IgD-negative memory B cell (primary cell): ENCODE data around the gene NUDT22. TPM values are rescaled to one million over a fixed set of nuclear protein-coding genes. Genes with fewer than 3 reads are reported as not detected.

Experiments
- H3K27ac Mint-ChIP-seq, 3 donors: one replicate each; pipeline ENCODE4 v1.8.0; 2020 to 2022; ENCODE audit warnings: mild to moderate bottlenecking in 3 of 3, mixed read lengths in 3 of 3, moderate library complexity in 1 of 3
- H3K27me3 Mint-ChIP-seq: one replicate; pipeline ENCODE4 v1.8.0; 2021; ENCODE audit warnings: mixed read lengths
- H3K36me3 Mint-ChIP-seq: one replicate; pipeline ENCODE4 v1.8.0; 2020; ENCODE audit warnings: mild to moderate bottlenecking, mixed read lengths
- H3K4me1 Mint-ChIP-seq, 3 donors: one replicate each; pipeline ENCODE4 v1.8.0; 2020 to 2022; ENCODE audit warnings: mixed read lengths in 3 of 3, mild to moderate bottlenecking in 1 of 3
- H3K4me3 Mint-ChIP-seq, 4 donors: one replicate each; pipeline ENCODE4 v1.8.0; 2020 to 2022; ENCODE audit warnings: mild to moderate bottlenecking in 4 of 4, mixed read lengths in 4 of 4, moderate library complexity in 3 of 4
- H3K9me3 Mint-ChIP-seq, 3 donors: one replicate each; pipeline ENCODE4 v1.8.0; 2020 to 2021; ENCODE audit warnings: mixed read lengths in 3 of 3, mild to moderate bottlenecking in 1 of 3
- polyA plus RNA-seq: library from polyadenylated mRNA; unstranded; fragments of 300-500 nt; fragmentation: Illumina TruSeq; gene quantifications from one replicate; pipeline ENCODE4 v1.2.3, GENCODE V29; 2021

NUDT22 gene
- polyA plus RNA-seq = 56.6 TPM

- Mint-ChIP-seq H3K4me3 (peak within 1 kb of the TSS; percentile 93 to 98 (median 96)), H3K27ac (peak within 1 kb of the TSS; percentile 91 to 95 (median 94)), H3K36me3 (no peaks in the 10 kb centered on the region), H3K4me1 (peaks cover 15 to 26% (median 20%) of the 10 kb centered on the region in 3 donors), H3K9me3 (no peaks in the 10 kb centered on the region), H3K27me3 (no peaks in the 10 kb centered on the region)
Observed at GRCh38 chr11:64225608-64226506, at the start of gene NUDT22, which contains the start of gene TRPT1. Gene NUDT22, plus strand, starts transcription at chr11:64226274. Its CDS starts 379 bp downstream, at chr11:64226653. Gene TRPT1, minus strand, starts transcription at chr11:64226186. Its CDS starts 326 bp downstream, at chr11:64225860.

GRCh38 chr11:64176751-64177150 is 49.3 kb upstream of the NUDT22 start:
- H3K9me3 Mint-ChIP-seq = peaks cover 0 to 3% (median 0%) of the 10 kb centered on the region in 3 donors
- peaks cover 5% of the 10 kb centered on the region for H3K36me3 Mint-ChIP-seq
- H3K4me3 Mint-ChIP-seq = no peak overlapping the region
- no peak overlapping the region for H3K27ac Mint-ChIP-seq
- H3K4me1 Mint-ChIP-seq = peaks cover 6 to 15% (median 13%) of the 10 kb centered on the region in 3 donors
- H3K27me3 Mint-ChIP-seq = no peaks in the 10 kb centered on the region

GRCh38 chr11:64178203-64178602 is 47.9 kb upstream of the NUDT22 start:
- Mint-ChIP-seq H3K36me3 (peaks cover 5% of the 10 kb centered on the region), H3K9me3 (peaks cover 0 to 3% (median 0%) of the 10 kb centered on the region in 3 donors), H3K4me3 (peak overlapping the region in 1 of 4 donors; percentile 42), H3K4me1 (peaks cover 6 to 22% (median 18%) of the 10 kb centered on the region in 3 donors), H3K27me3 (no peaks in the 10 kb centered on the region), H3K27ac (no peak overlapping the region)

- no peak overlapping the region for H3K27ac Mint-ChIP-seq
- H3K27me3 Mint-ChIP-seq = no peaks in the 10 kb centered on the region
- H3K4me3 Mint-ChIP-seq = no peak overlapping the region
- H3K9me3 Mint-ChIP-seq = peaks cover 0 to 2% (median 0%) of the 10 kb centered on the region in 3 donors
- peaks cover 5% of the 10 kb centered on the region for H3K36me3 Mint-ChIP-seq
- peaks cover 6 to 26% (median 24%) of the 10 kb centered on the region in 3 donors for H3K4me1 Mint-ChIP-seq
Observed at GRCh38 chr11:64178951-64179639, 47.0 kb upstream of the NUDT22 start.

GRCh38 chr11:64180891-64181290 is 45.2 kb upstream of the NUDT22 start:
- no peak overlapping the region for H3K4me3 Mint-ChIP-seq
- peaks cover 15 to 28% (median 27%) of the 10 kb centered on the region in 3 donors for H3K4me1 Mint-ChIP-seq
- peaks cover 5% of the 10 kb centered on the region for H3K36me3 Mint-ChIP-seq
- no peak overlapping the region for H3K27ac Mint-ChIP-seq
- H3K9me3 Mint-ChIP-seq = no peaks in the 10 kb centered on the region
- H3K27me3 Mint-ChIP-seq = no peaks in the 10 kb centered on the region

GRCh38 chr11:64181506-64182411 is 44.3 kb upstream of the NUDT22 start:
- Mint-ChIP-seq H3K4me3 (peak overlapping the region in 2 of 4 donors; percentile 22 to 57), H3K36me3 (peaks cover 5% of the 10 kb centered on the region)

GRCh38 chr11:64183890-64184289 is 42.2 kb upstream of the NUDT22 start:
- H3K4me3 Mint-ChIP-seq = peak overlapping the region in 3 of 4 donors; percentile 58 to 85 (median 78)
- H3K27ac Mint-ChIP-seq = no peak overlapping the region
- no peaks in the 10 kb centered on the region for H3K36me3 Mint-ChIP-seq
- H3K27me3 Mint-ChIP-seq = no peaks in the 10 kb centered on the region
- H3K4me1 Mint-ChIP-seq = peaks cover 11 to 28% (median 26%) of the 10 kb centered on the region in 3 donors
- no peaks in the 10 kb centered on the region for H3K9me3 Mint-ChIP-seq

More at GRCh38 chr11:64181506-64182411, 44.3 kb upstream of the NUDT22 start:
- peak overlapping the region in 1 of 3 donors; percentile 59 for H3K27ac Mint-ChIP-seq
- H3K4me1 Mint-ChIP-seq = peaks cover 17 to 30% (median 28%) of the 10 kb centered on the region in 3 donors
- H3K27me3 Mint-ChIP-seq = no peaks in the 10 kb centered on the region
- H3K9me3 Mint-ChIP-seq = no peaks in the 10 kb centered on the region

- H3K4me3 Mint-ChIP-seq = peak overlapping the region; percentile 85 to 98 (median 98)
- H3K36me3 Mint-ChIP-seq = no peaks in the 10 kb centered on the region
- no peaks in the 10 kb centered on the region for H3K9me3 Mint-ChIP-seq
- peaks cover 11 to 30% (median 29%) of the 10 kb centered on the region in 3 donors for H3K4me1 Mint-ChIP-seq
- no peaks in the 10 kb centered on the region for H3K27me3 Mint-ChIP-seq
- H3K27ac Mint-ChIP-seq = peak overlapping the region; percentile 75 to 96 (median 81)
Observed at GRCh38 chr11:64185175-64185692, 40.8 kb upstream of the NUDT22 start.

GRCh38 chr11:64185693-64186491 is 40.2 kb upstream of the NUDT22 start, which contains the start of gene STIP1:
Gene STIP1, plus strand, starts transcription at chr11:64186171. Its CDS starts 91 bp downstream, at chr11:64186262.
- H3K4me3 Mint-ChIP-seq = peak within 1 kb of the TSS; percentile 85 to 98 (median 98)
- no peaks in the 10 kb centered on the region for H3K9me3 Mint-ChIP-seq
- H3K27me3 Mint-ChIP-seq = no peaks in the 10 kb centered on the region
- peaks cover 11 to 32% (median 30%) of the 10 kb centered on the region in 3 donors for H3K4me1 Mint-ChIP-seq
- no peaks in the 10 kb centered on the region for H3K36me3 Mint-ChIP-seq
- peak within 1 kb of the TSS; percentile 75 to 96 (median 81) for H3K27ac Mint-ChIP-seq

GRCh38 chr11:64186492-64187165 is 39.4 kb upstream of the NUDT22 start:
- Mint-ChIP-seq H3K27me3 (no peaks in the 10 kb centered on the region), H3K9me3 (no peaks in the 10 kb centered on the region), H3K4me3 (no peak overlapping the region), H3K36me3 (no peaks in the 10 kb centered on the region), H3K4me1 (peaks cover 11 to 29% (median 24%) of the 10 kb centered on the region in 3 donors), H3K27ac (peak overlapping the region in 1 of 3 donors; percentile 81)

GRCh38 chr11:64192434-64192833 is 33.6 kb upstream of the NUDT22 start:
- Mint-ChIP-seq H3K27ac (peak overlapping the region in 1 of 3 donors; percentile 78), H3K4me3 (no peak overlapping the region)

GRCh38 chr11:64196626-64197025 is 29.4 kb upstream of the NUDT22 start:
- H3K4me3 Mint-ChIP-seq = peak overlapping the region in 1 of 4 donors; percentile 28
- H3K4me1 Mint-ChIP-seq = peaks cover 0 to 4% (median 2%) of the 10 kb centered on the region in 3 donors
- no peaks in the 10 kb centered on the region for H3K36me3 Mint-ChIP-seq
- no peaks in the 10 kb centered on the region for H3K9me3 Mint-ChIP-seq
- H3K27me3 Mint-ChIP-seq = no peaks in the 10 kb centered on the region
- H3K27ac Mint-ChIP-seq = no peak overlapping the region

More at GRCh38 chr11:64192434-64192833, 33.6 kb upstream of the NUDT22 start:
- Mint-ChIP-seq H3K27me3 (no peaks in the 10 kb centered on the region), H3K4me1 (peaks cover 0 to 14% (median 9%) of the 10 kb centered on the region in 3 donors), H3K9me3 (no peaks in the 10 kb centered on the region), H3K36me3 (no peaks in the 10 kb centered on the region)

GRCh38 chr11:64198511-64198910 is 27.6 kb upstream of the NUDT22 start:
- Mint-ChIP-seq H3K4me1 (peaks cover 0 to 3% (median 0%) of the 10 kb centered on the region in 3 donors), H3K4me3 (no peak overlapping the region), H3K9me3 (no peaks in the 10 kb centered on the region), H3K27ac (no peak overlapping the region), H3K27me3 (no peaks in the 10 kb centered on the region), H3K36me3 (peaks cover 2% of the 10 kb centered on the region)
